K562 (cell line): ENCODE results near the gene YPEL2.

Experiments used
- BACH1 ChIP-seq: fragments of 200-800 bp; sonication (Bioruptor generic); IDR thresholded peaks from 2 replicates; pipeline ENCODE4 v1.6.1; 2016; ENCODE audit warnings: missing genetic modification characterization, missing compliant biosample characterization
- CHD2 ChIP-seq: IDR thresholded peaks from 2 replicates; pipeline ENCODE4 v1.6.1; 2011; ENCODE audit warnings: low read depth, low read length
- KLF6 ChIP-seq: fragments of 250-450 bp; sonication (Bioruptor Pico); IDR thresholded peaks from 2 replicates; pipeline ENCODE4 v1.4.0; 2020; ENCODE audit warnings: mild to moderate bottlenecking, moderate library complexity, borderline replicate concordance
- NBN ChIP-seq: fragments of 450-650 bp; IDR thresholded peaks from 2 replicates; pipeline ENCODE4 v1.6.1; 2016; ENCODE audit warnings: low read depth, mild to moderate bottlenecking
- NCOA1 ChIP-seq: fragments of 450-650 bp; IDR thresholded peaks from 2 replicates; pipeline ENCODE4 v1.6.1; 2016; ENCODE audit warnings: low read depth
- TSC22D4 ChIP-seq: fragments of 450-650 bp; IDR thresholded peaks from 2 replicates; pipeline ENCODE4 v1.6.1; 2016; ENCODE audit warnings: missing genetic modification characterization, missing biosample characterization, control low read depth
- ZNF224 ChIP-seq: sonication (generic); formaldehyde crosslinking; IDR thresholded peaks from 2 replicates; pipeline ENCODE4 v1.8.0; 2022; ENCODE audit warnings: mild to moderate bottlenecking, missing genetic modification reagents
- TF ChIP-seq, protein P1 (sequence below): sonication (generic); formaldehyde crosslinking; IDR thresholded peaks from 2 replicates; pipeline ENCODE4 v1.8.0; 2022; ENCODE audit warnings: missing genetic modification reagents, mild to moderate bottlenecking, borderline replicate concordance
- TF ChIP-seq, protein P2 (sequence below), 3 experiments: IDR thresholded peaks in 2 of 3; conservative IDR thresholded peaks in 1 of 3; 2 replicates each; pipeline ENCODE4 v1.5.1; 2011 to 2012; ENCODE audit warnings: low read length in 3 of 3, mild to moderate bottlenecking in 3 of 3, control low read depth in 2 of 3, improper control_type of control experiment in 1 of 3, inconsistent platforms in 1 of 3, low read depth in 1 of 3, mixed read lengths in 1 of 3, moderate library complexity in 1 of 3; ENCODE audit not compliant: insufficient read depth in 2 of 3
- TF ChIP-seq, protein P3 (sequence below), 2 experiments: fragments of 450-650 bp; formaldehyde crosslinking in 1 of 2; IDR thresholded peaks; 2 replicates each; pipeline versions ENCODE4 v1.4.0 to v1.6.1; 2014 to 2020; ENCODE audit warnings: mild to moderate bottlenecking in 2 of 2, borderline replicate concordance in 1 of 2, low read depth in 1 of 2

DNA sequence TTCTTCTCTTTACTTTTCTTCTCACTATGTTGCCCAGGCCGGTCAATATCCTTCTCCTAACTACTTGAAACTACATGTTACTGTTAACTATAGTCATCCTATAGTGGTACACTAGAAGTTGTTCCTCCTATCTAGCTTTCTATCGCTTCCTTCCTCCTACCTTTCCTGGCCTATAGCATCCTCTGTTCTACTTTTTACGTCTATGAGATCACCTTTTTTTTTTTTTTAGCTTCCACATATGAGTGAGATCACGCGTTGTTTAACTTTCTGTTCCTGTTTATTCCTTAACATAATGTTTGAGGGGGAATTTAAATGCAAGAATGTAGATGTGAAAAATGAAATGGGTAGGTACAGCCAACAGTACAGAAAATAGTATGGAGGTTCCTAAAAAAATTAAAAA lies 30.5 kb upstream of the YPEL2 start:
- TF ChIP-seq ZNF224 (CRISPR knock-in tag) (no peak), KLF6 (CRISPR knock-in tag) (no peak), TSC22D4 (tag) (no peak), NCOA1 (no peak), CHD2 (no peak), BACH1 (tag) (no peak), NBN (no peak)
- TF ChIP-seq, protein P1, sequence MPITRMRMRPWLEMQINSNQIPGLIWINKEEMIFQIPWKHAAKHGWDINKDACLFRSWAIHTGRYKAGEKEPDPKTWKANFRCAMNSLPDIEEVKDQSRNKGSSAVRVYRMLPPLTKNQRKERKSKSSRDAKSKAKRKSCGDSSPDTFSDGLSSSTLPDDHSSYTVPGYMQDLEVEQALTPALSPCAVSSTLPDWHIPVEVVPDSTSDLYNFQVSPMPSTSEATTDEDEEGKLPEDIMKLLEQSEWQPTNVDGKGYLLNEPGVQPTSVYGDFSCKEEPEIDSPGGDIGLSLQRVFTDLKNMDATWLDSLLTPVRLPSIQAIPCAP (CRISPR knock-in tag), result no peak
- TF ChIP-seq, protein P2, sequence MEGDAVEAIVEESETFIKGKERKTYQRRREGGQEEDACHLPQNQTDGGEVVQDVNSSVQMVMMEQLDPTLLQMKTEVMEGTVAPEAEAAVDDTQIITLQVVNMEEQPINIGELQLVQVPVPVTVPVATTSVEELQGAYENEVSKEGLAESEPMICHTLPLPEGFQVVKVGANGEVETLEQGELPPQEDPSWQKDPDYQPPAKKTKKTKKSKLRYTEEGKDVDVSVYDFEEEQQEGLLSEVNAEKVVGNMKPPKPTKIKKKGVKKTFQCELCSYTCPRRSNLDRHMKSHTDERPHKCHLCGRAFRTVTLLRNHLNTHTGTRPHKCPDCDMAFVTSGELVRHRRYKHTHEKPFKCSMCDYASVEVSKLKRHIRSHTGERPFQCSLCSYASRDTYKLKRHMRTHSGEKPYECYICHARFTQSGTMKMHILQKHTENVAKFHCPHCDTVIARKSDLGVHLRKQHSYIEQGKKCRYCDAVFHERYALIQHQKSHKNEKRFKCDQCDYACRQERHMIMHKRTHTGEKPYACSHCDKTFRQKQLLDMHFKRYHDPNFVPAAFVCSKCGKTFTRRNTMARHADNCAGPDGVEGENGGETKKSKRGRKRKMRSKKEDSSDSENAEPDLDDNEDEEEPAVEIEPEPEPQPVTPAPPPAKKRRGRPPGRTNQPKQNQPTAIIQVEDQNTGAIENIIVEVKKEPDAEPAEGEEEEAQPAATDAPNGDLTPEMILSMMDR (IDR thresholded peaks at IDR 0.05 in 2 of 3, conservative IDR thresholded peaks at IDR 0.05 in 1 of 3; ENCODE audit: insufficient read depth in 2 of 3, low read depth in 1 of 3, low read length in 3 of 3), result no peak
- TF ChIP-seq, protein P3, sequence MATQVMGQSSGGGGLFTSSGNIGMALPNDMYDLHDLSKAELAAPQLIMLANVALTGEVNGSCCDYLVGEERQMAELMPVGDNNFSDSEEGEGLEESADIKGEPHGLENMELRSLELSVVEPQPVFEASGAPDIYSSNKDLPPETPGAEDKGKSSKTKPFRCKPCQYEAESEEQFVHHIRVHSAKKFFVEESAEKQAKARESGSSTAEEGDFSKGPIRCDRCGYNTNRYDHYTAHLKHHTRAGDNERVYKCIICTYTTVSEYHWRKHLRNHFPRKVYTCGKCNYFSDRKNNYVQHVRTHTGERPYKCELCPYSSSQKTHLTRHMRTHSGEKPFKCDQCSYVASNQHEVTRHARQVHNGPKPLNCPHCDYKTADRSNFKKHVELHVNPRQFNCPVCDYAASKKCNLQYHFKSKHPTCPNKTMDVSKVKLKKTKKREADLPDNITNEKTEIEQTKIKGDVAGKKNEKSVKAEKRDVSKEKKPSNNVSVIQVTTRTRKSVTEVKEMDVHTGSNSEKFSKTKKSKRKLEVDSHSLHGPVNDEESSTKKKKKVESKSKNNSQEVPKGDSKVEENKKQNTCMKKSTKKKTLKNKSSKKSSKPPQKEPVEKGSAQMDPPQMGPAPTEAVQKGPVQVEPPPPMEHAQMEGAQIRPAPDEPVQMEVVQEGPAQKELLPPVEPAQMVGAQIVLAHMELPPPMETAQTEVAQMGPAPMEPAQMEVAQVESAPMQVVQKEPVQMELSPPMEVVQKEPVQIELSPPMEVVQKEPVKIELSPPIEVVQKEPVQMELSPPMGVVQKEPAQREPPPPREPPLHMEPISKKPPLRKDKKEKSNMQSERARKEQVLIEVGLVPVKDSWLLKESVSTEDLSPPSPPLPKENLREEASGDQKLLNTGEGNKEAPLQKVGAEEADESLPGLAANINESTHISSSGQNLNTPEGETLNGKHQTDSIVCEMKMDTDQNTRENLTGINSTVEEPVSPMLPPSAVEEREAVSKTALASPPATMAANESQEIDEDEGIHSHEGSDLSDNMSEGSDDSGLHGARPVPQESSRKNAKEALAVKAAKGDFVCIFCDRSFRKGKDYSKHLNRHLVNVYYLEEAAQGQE (IDR thresholded peaks at IDR 0.05; ENCODE audit: borderline replicate concordance), result no peak
- TF ChIP-seq, protein P3 (CRISPR knock-in tag; IDR thresholded peaks at IDR 0.05; ENCODE audit: low read depth), result no peak
